Measurements from ENCODE around the gene GATAD2A.
A peak's percentile ranks its signal among the peaks of the same experiment; 100 is the strongest.

The GATAD2A gene

GRCh38 chr19:19491321-19492025 lies 86.0 kb downstream of the GATAD2A start:
- H3K4me3 ChIP-seq (ENCODE audit: low read depth, low read length), result no peak overlapping the region
- no peak for DNase-seq (ENCODE audit: low read depth)
- TF ChIP-seq, protein P1, sequence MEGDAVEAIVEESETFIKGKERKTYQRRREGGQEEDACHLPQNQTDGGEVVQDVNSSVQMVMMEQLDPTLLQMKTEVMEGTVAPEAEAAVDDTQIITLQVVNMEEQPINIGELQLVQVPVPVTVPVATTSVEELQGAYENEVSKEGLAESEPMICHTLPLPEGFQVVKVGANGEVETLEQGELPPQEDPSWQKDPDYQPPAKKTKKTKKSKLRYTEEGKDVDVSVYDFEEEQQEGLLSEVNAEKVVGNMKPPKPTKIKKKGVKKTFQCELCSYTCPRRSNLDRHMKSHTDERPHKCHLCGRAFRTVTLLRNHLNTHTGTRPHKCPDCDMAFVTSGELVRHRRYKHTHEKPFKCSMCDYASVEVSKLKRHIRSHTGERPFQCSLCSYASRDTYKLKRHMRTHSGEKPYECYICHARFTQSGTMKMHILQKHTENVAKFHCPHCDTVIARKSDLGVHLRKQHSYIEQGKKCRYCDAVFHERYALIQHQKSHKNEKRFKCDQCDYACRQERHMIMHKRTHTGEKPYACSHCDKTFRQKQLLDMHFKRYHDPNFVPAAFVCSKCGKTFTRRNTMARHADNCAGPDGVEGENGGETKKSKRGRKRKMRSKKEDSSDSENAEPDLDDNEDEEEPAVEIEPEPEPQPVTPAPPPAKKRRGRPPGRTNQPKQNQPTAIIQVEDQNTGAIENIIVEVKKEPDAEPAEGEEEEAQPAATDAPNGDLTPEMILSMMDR (IDR thresholded peaks at IDR 0.05; ENCODE audit: control insufficient read depth, extremely low read depth, insufficient read depth), result no peak

DNA sequence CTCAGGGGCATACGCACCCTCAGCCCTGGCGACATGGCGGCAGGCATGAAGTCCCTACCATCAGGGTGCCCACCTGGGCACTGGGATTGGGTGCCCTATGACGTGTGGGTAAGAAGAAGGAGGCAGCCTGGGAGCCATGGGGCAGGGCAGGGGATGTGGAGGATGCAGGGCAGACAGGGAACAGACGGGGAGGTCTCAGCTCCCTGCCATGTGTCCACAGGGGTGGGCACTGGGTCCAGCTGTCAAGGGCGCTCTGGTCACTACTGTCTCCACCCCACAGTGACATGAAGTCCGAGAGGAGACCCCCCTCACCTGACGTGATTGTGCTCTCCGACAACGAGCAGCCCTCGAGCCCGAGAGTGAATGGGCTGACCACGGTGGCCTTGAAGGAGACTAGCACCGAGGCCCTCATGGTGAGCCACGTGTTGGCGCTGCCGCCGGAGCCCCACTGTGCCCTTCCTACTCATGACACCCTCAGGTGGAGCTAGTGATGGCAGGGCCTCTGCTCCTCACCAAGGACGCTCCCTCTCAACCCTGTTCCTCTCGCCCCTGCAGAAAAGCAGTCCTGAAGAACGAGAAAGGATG lies 86.6 kb downstream of the GATAD2A start:
- TF ChIP-seq, protein P1 (IDR thresholded peaks at IDR 0.05; ENCODE audit: control insufficient read depth, extremely low read depth, insufficient read depth), result no peak
- no peak overlapping the region for H3K4me3 ChIP-seq (ENCODE audit: low read depth, low read length)
- DNase-seq (ENCODE audit: low read depth), result no peak

- TF ChIP-seq, protein P1 (IDR thresholded peaks at IDR 0.05; ENCODE audit: control insufficient read depth, extremely low read depth, insufficient read depth), result peak; percentile 23
- H3K4me3 ChIP-seq (ENCODE audit: low read depth, low read length), result no peak overlapping the region
- DNase-seq (ENCODE audit: low read depth), result no peak
These were observed 88.5 kb downstream of the GATAD2A start for GRCh38 chr19:19493841-19494546.

DNA sequence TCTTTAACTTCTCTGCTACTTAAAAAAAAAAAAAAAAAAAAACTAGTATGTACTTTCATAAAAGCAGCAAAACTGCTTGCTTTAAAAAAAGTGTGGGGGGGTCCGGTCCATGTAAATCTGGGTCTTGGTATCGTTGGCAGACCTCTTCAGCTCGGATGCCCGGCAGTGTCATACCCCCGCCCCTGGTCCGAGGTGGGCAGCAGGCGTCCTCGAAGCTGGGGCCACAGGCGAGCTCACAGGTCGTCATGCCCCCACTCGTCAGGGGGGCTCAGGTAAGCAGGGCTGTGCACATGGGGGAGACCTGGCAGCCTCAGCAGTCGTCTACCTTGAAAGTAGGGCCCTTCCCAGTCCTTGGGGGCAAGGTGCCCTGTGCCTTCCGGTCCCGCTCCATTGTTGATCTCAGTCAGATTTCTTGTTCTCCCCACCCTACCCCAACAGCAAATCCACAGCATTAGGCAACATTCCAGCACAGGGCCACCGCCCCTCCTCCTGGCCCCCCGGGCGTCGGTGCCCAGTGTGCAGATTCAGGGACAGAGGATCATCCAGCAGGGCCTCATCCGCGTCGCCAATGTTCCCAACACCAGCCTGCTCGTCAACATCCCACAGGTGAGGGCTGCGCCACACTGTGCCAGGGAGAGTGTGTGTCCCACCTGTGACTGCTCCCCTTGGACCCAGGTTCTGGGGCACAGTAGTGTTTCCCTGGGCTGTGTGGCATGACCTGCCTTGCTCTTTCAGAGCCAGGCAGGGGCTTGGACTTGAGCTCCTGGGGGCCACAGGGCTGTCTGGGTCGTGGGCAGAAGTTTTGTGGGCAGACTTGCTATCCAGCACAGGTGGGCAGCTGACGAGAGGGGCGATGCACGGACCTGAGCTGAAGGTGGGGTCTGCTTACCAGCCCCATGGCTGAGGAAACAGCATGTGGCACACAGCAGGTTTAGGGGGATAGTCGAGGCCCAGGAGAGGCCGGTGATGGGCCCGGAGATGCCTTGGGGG lies 90.4 kb downstream of the GATAD2A start:
- H3K4me3 ChIP-seq (ENCODE audit: low read depth, low read length), result no peak overlapping the region
- TF ChIP-seq, protein P1 (IDR thresholded peaks at IDR 0.05; ENCODE audit: control insufficient read depth, extremely low read depth, insufficient read depth), result no peak
- no peak for DNase-seq (ENCODE audit: low read depth)

- H3K4me3 ChIP-seq (ENCODE audit: low read depth, low read length), result no peak overlapping the region
- TF ChIP-seq, protein P1 (IDR thresholded peaks at IDR 0.05; ENCODE audit: control insufficient read depth, extremely low read depth, insufficient read depth), result no peak
- DNase-seq (ENCODE audit: low read depth), result no peak
These were observed 92.9 kb downstream of the GATAD2A start for GRCh38 chr19:19498255-19498991.

Data from LNCaP clone FGC (cell line).